ENCODE data around the gene MYOF.

DNA sequence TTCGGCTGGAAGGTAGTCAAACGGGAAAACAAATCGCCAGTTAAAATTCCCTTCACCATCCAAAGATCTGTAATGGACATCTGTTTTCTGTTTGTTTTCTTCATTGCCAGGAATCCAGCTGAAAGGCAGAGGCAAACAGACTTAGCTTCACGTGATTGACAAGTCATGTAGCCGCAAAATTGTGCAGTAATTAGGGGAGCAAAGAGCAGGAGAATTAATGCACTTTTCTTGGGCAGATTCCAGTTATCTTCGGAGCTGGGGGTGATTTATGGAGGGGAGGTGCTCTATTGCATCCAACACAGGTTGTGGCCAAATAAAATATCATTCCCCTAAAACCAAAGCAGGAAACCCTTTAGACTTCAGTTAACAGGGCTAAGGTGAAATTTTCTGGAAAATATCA, 162.2 kb downstream of the MYOF start:
- no peak for TF ChIP-seq GLIS3 (CRISPR knock-in tag; IDR thresholded peaks at IDR 0.05)
- no peak for TF ChIP-seq CSDC2 (CRISPR knock-in tag; IDR thresholded peaks at IDR 0.05)
- no peak for TF ChIP-seq RARB (CRISPR knock-in tag; IDR thresholded peaks at IDR 0.05)
- no peak for TF ChIP-seq ZC3H10 (CRISPR knock-in tag; IDR thresholded peaks at IDR 0.05)
- TF ChIP-seq, protein P1, sequence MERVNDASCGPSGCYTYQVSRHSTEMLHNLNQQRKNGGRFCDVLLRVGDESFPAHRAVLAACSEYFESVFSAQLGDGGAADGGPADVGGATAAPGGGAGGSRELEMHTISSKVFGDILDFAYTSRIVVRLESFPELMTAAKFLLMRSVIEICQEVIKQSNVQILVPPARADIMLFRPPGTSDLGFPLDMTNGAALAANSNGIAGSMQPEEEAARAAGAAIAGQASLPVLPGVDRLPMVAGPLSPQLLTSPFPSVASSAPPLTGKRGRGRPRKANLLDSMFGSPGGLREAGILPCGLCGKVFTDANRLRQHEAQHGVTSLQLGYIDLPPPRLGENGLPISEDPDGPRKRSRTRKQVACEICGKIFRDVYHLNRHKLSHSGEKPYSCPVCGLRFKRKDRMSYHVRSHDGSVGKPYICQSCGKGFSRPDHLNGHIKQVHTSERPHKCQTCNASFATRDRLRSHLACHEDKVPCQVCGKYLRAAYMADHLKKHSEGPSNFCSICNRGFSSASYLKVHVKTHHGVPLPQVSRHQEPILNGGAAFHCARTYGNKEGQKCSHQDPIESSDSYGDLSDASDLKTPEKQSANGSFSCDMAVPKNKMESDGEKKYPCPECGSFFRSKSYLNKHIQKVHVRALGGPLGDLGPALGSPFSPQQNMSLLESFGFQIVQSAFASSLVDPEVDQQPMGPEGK (CRISPR knock-in tag; IDR thresholded peaks at IDR 0.05; ENCODE audit: borderline replicate concordance): no peak

All from SK-N-SH treated with all-trans-retinoic acid at 6 μM for 48 hours (cell line).